Calu3 (cell line): Measurements from ENCODE around the gene KCNJ1. TPM values are rescaled to one million over a fixed set of nuclear protein-coding genes. Genes with fewer than 3 reads are reported as not detected.
A peak's percentile ranks its signal among the peaks of the same experiment; 100 is the strongest.

Source experiments
- BruUV-seq: library from RNA; stranded (reverse); fragments of 400-500 nt; replicated peaks from 2 replicates; lab custom pipeline; 2021; lab: Mats Ljungman, UMichigan
- CTCF ChIA-PET: fragments of 300-600 bp; sonication (Branson Sonifier 250); formaldehyde crosslinking; loops from one replicate; lab custom pipeline; 2022; ENCODE audit warnings: antibody characterized with exemption; lab: Charles Lee
- DNase-seq: peaks from one replicate; pipeline ENCODE4 v3.0.0; 2022
- H3K27ac Mint-ChIP-seq: one replicate; pipeline ENCODE4 v1.8.0; 2022; ENCODE audit warnings: mixed read lengths; ENCODE audit not compliant: unreplicated experiment
- H3K27me3 Mint-ChIP-seq: one replicate; pipeline ENCODE4 v1.8.0; 2022; ENCODE audit warnings: mixed read lengths; ENCODE audit not compliant: unreplicated experiment
- H3K36me3 Mint-ChIP-seq: one replicate; pipeline ENCODE4 v1.8.0; 2022; ENCODE audit warnings: mild to moderate bottlenecking, moderate library complexity, mixed read lengths; ENCODE audit not compliant: insufficient read depth, unreplicated experiment
- H3K4me1 Mint-ChIP-seq: one replicate; pipeline ENCODE4 v1.8.0; 2022; ENCODE audit warnings: mild to moderate bottlenecking, low read depth, mixed read lengths; ENCODE audit not compliant: unreplicated experiment
- H3K4me3 Mint-ChIP-seq: one replicate; pipeline ENCODE4 v1.8.0; 2022; ENCODE audit warnings: mild to moderate bottlenecking, low read depth, moderate library complexity, mixed read lengths; ENCODE audit not compliant: unreplicated experiment
- H3K9me3 Mint-ChIP-seq: one replicate; pipeline ENCODE4 v1.8.0; 2022; ENCODE audit warnings: low read depth, mixed read lengths; ENCODE audit not compliant: unreplicated experiment
- CTCF ChIP-seq: fragments of 200-600 bp; IDR thresholded peaks from one replicate; pipeline ENCODE4 v1.8.0; 2022; ENCODE audit warnings: antibody characterized with exemption; ENCODE audit not compliant: unreplicated experiment
- intact Hi-C: fragments of 100-400 bp; cut with micrococcal nuclease; formaldehyde crosslinking; loops from one replicate; pipeline ENCODE4 v1.10.0; 2022; ENCODE audit not compliant: unreplicated experiment
- total RNA-seq: library from RNA; stranded (reverse); gene quantifications from 2 replicates; pipeline ENCODE4 v1.2.3, GENCODE V29; 2022

KCNJ1 gene
- total RNA-seq, 1 experiment from 2014 or later, result not detected

- no peak for DNase-seq
- intact Hi-C loops, result no loop called here
- H3K4me1 Mint-ChIP-seq, result no peaks in the 10 kb centered on the region
- CTCF ChIA-PET, result interaction anchor here (0.7 to 2.2 kb wide), 8 partner anchors 14 to 149 kb away, joined by 3 to 16 read pairs (median 4); no protein-coding TSS in a partner anchor
- no TSS peak for BruUV-seq
- no peaks in the 10 kb centered on the region for H3K27me3 Mint-ChIP-seq
- H3K9me3 Mint-ChIP-seq, result no peaks in the 10 kb centered on the region
- H3K4me3 Mint-ChIP-seq, result peak overlapping the region; percentile 72
- no peak for TF ChIP-seq CTCF
- peaks cover 7% of the 10 kb centered on the region for H3K36me3 Mint-ChIP-seq
- H3K27ac Mint-ChIP-seq, result no peak overlapping the region
Measured at GRCh38 chr11:128906185-128907050, 39.3 kb upstream of the KCNJ1 start.

GRCh38 chr11:128905345-128906184 is 38.5 kb upstream of the KCNJ1 start:
- Mint-ChIP-seq H3K27ac (no peak overlapping the region), H3K4me3 (peak overlapping the region; percentile 72), H3K27me3 (no peaks in the 10 kb centered on the region), H3K4me1 (no peaks in the 10 kb centered on the region), H3K9me3 (no peaks in the 10 kb centered on the region), H3K36me3 (peaks cover 7% of the 10 kb centered on the region)
- peak; percentile 39 for TF ChIP-seq CTCF
- CTCF ChIA-PET, result interaction anchor here (0.7 to 2.2 kb wide), 8 partner anchors 15 to 149 kb away, joined by 3 to 16 read pairs (median 4); no protein-coding TSS in a partner anchor
- intact Hi-C loops, result no loop called here
- no TSS peak for BruUV-seq
- peak; percentile 69 for DNase-seq

DNA sequence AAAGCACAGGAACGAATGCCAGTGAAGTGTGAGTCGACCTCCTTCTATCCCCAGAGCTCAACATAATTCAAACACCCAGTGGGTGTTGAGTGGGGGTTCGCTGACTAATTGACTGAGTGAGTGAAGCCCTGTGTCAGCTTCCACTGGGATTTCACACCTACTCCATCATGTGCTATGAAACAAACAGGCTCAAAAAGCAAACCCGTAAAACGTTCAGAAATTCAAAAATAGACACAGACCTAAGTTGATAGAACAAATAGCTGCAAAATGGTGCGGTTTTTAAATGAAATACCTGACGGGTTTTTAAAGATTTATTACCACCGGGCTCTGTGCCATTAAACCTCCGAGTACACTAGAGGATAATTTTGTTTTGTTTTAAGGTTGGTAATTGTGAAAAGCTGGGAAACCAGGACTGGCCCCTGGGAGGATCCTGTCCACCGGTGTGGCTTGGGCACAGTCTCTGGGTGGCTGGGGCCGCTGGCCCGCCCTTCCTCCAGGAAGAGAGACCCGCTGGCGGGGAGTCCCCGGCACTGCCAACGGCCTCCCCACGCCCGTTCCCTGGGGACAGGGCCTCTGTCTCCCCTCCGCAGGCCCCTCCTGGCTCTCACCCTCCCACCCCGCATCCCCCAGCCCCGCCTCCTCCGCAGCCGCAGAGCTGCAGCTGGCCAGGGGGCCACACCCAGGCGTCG is 37.7 kb upstream of the KCNJ1 start:
- Mint-ChIP-seq H3K4me1 (no peaks in the 10 kb centered on the region), H3K27me3 (no peaks in the 10 kb centered on the region), H3K4me3 (peak overlapping the region; percentile 72), H3K36me3 (peaks cover 7% of the 10 kb centered on the region), H3K9me3 (no peaks in the 10 kb centered on the region), H3K27ac (no peak overlapping the region)
- TF ChIP-seq CTCF, result no peak
- CTCF ChIA-PET, result interaction anchor here (1.3 to 1.9 kb wide), 2 partner anchors 16 to 30 kb away, joined by 3 to 6 read pairs; no protein-coding TSS in a partner anchor
- intact Hi-C loops, result no loop called here
- no TSS peak for BruUV-seq
- DNase-seq, result peak; percentile 35

DNA sequence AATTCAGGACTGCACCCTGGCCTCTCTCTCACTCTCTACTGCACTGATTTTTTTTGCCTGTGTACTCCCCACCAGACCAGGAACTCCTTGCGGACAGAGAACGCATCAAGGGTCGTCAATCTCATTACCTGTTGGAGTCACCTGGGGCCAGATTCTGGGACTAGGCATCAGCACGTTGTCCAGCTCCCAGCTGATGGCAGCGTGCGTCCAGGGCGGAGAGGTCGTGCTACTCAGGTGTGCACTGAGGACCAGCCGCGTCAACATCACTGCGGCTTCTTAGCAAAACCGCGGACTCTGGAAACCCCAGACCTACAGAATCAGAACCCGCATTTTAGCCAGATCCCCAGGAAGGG is 37.2 kb upstream of the KCNJ1 start:
- no peak for DNase-seq
- Mint-ChIP-seq H3K27me3 (no peaks in the 10 kb centered on the region), H3K27ac (no peak overlapping the region), H3K36me3 (peaks cover 7% of the 10 kb centered on the region), H3K4me1 (peaks cover under 1% of the 10 kb centered on the region), H3K4me3 (peak overlapping the region; percentile 72), H3K9me3 (no peaks in the 10 kb centered on the region)
- CTCF ChIA-PET, result no interaction called here
- intact Hi-C loops, result no loop called here
- TF ChIP-seq CTCF, result no peak
- BruUV-seq, result no TSS peak
